LNCAP (cell line): ENCODE data around the gene TMEM60.

ENCODE experiments used
- TF ChIP-seq, protein P1 (sequence below): fragments of 450-650 bp; IDR thresholded peaks from 2 replicates; pipeline ENCODE4 v1.5.1; 2017; ENCODE audit warnings: mild to moderate bottlenecking

Gene TMEM60, protein sequence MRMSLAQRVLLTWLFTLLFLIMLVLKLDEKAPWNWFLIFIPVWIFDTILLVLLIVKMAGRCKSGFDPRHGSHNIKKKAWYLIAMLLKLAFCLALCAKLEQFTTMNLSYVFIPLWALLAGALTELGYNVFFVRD

DNA sequence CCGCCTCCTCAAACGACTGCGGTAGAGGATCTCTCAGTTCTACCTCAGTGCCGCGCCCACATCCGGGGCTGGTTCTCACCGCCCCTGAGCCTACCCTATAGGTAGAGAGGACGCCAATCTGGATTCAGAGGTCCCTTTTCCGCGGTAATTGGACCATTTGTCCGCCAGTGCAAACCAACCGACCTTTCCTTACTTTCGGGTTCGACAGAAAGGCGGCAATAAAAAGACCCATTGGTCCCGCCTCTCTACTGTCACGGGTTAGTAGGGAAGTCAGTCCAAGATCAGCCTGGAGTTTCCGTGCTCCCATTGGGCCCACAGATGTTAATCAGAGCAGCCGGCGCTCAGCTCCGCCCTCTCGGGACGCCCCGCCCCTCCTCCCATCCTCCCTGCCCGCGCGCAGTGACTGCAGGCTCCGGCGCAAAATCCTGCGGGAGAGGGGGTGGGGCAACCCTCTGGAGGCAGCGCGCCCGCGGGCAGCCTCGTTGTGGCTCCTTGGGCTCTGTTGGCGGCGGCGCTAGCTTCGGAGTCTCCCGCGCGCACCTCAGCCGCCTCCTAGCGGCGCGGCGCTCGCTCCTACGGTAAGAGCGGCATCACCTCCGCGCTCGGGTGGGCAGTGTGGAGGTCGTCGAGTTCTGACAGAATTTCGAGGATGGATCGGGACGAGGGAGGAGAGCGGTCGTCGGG lies at the start of gene TMEM60, which contains the start of gene PHTF2:
Gene TMEM60 (minus strand): TSS at position 41 of the 684 bp plus-strand sequence. CDS start 4,061 bp downstream, outside the sequence.
Gene PHTF2 (plus strand): TSS at position 380 of the 684 bp plus-strand sequence.
- TF ChIP-seq, protein P1, sequence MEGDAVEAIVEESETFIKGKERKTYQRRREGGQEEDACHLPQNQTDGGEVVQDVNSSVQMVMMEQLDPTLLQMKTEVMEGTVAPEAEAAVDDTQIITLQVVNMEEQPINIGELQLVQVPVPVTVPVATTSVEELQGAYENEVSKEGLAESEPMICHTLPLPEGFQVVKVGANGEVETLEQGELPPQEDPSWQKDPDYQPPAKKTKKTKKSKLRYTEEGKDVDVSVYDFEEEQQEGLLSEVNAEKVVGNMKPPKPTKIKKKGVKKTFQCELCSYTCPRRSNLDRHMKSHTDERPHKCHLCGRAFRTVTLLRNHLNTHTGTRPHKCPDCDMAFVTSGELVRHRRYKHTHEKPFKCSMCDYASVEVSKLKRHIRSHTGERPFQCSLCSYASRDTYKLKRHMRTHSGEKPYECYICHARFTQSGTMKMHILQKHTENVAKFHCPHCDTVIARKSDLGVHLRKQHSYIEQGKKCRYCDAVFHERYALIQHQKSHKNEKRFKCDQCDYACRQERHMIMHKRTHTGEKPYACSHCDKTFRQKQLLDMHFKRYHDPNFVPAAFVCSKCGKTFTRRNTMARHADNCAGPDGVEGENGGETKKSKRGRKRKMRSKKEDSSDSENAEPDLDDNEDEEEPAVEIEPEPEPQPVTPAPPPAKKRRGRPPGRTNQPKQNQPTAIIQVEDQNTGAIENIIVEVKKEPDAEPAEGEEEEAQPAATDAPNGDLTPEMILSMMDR = peak; percentile 72

DNA sequence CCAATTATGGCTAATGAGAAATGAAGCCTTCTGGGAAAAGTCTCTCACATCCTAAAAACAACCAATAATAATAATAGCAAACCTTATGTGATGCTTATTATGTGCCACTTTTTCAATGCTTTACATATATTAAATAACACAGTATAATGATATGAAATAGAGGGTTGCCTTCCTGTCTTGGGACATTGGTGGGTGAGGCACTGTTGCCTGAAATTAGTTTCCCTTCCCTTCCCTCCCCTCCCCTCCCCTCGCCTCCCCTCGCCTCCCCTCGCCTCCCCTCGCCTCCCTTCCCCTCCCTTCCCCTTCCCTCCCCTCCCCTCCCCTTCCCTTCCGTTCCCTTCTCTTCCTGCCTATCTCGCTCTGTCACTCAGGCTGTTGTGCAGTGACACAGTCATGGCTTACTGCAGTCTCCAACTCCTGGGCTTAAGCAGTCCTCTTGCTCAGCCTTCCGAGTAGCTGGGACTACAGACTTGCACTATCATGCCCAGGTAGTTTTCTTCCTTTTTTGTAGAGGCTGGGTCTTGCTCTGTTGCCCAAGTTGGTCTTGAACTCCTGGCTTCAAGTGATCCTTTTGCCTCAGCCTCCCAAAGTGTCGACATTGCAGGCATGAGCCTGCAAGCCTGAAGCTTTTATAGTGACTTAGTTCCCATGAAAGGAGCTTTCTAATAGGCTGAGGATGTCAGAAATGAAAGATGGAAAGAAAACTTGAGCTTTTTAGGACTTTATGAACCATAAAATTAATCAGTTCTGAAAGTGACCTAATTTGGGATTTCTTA lies 48.3 kb upstream of the TMEM60 start:
- TF ChIP-seq, protein P1 = no peak

- TF ChIP-seq, protein P1 = no peak
These were observed 45.0 kb upstream of the TMEM60 start for GRCh38 chr7:77843194-77843593.

GRCh38 chr7:77839919-77840318 lies 41.7 kb upstream of the TMEM60 start:
- TF ChIP-seq, protein P1 = no peak

- TF ChIP-seq, protein P1 = no peak
These were observed 40.8 kb upstream of the TMEM60 start for GRCh38 chr7:77838929-77839491.

- TF ChIP-seq, protein P1 = no peak
These were observed 39.7 kb upstream of the TMEM60 start for GRCh38 chr7:77837966-77838365.

GRCh38 chr7:77837275-77837674 lies 39.0 kb upstream of the TMEM60 start:
- TF ChIP-seq, protein P1 = no peak
